WTC11 (cell line): ENCODE data around the gene PCK2. TPM values are rescaled to one million over a fixed set of nuclear protein-coding genes. Genes with fewer than 3 reads are reported as not detected.
A peak's percentile ranks its signal among the peaks of the same experiment; 100 is the strongest.

ENCODE experiments used
- ATAC-seq: fragments of 200-7000 bp; cut with Tn5 transposase; 2 replicates; pipeline ENCODE4 v1.10.0; 2021; ENCODE audit warnings: mild to moderate bottlenecking, moderate library complexity
- CTCF ChIA-PET: fragments of 300-600 bp; sonication (Branson Sonifier 250); formaldehyde crosslinking; loops from one replicate; lab custom pipeline; 2021; ENCODE audit warnings: antibody characterized with exemption; lab: Charles Lee
- POLR2A ChIA-PET: fragments of 350-600 bp; sonication (Branson Sonifier 250); formaldehyde crosslinking; loops from one replicate; lab custom pipeline; 2021; ENCODE audit warnings: antibody characterized with exemption; lab: Charles Lee
- DNase-seq: peaks from one replicate; pipeline ENCODE4 v3.0.0; 2021; ENCODE audit warnings: low spot score
- H3K27ac Mint-ChIP-seq: 2 replicates; pipeline ENCODE4 v1.8.0; 2021; ENCODE audit warnings: mixed read lengths
- H3K27me3 Mint-ChIP-seq: 2 replicates; pipeline ENCODE4 v1.8.0; 2021; ENCODE audit warnings: low read depth, mild to moderate bottlenecking, moderate library complexity, mixed read lengths
- H3K36me3 Mint-ChIP-seq: 2 replicates; pipeline ENCODE4 v1.8.0; 2021; ENCODE audit warnings: mixed read lengths
- H3K4me1 Mint-ChIP-seq: 2 replicates; pipeline ENCODE4 v1.8.0; 2022; ENCODE audit warnings: mixed read lengths
- H3K4me3 Mint-ChIP-seq: 2 replicates; pipeline ENCODE4 v1.8.0; 2021; ENCODE audit warnings: mild to moderate bottlenecking, moderate library complexity, mixed read lengths
- H3K9me3 Mint-ChIP-seq: 2 replicates; pipeline ENCODE4 v1.8.0; 2021; ENCODE audit warnings: mixed read lengths
- ATF1 ChIP-seq: sonication (generic); formaldehyde crosslinking; IDR thresholded peaks from 2 replicates; pipeline ENCODE4 v1.8.1; 2023; ENCODE audit warnings: mild to moderate bottlenecking, moderate library complexity, missing genetic modification reagents
- CBFB ChIP-seq: sonication (generic); formaldehyde crosslinking; IDR thresholded peaks from 2 replicates; pipeline ENCODE4 v1.8.1; 2022; ENCODE audit warnings: mild to moderate bottlenecking, low read depth, missing genetic modification reagents
- ELF4 ChIP-seq: sonication (generic); formaldehyde crosslinking; IDR thresholded peaks from 2 replicates; pipeline ENCODE4 v1.8.1; 2022; ENCODE audit warnings: low read depth, mild to moderate bottlenecking, moderate library complexity, missing genetic modification reagents
- GRHL2 ChIP-seq: fragments of 250-450 bp; sonication (Bioruptor Pico); IDR thresholded peaks from 2 replicates; pipeline ENCODE4 v1.8.0; 2022; ENCODE audit warnings: mild to moderate bottlenecking, moderate library complexity; ENCODE audit not compliant: insufficient replicate concordance, severe bottlenecking
- HMGA2 ChIP-seq: fragments of 250-450 bp; sonication (Bioruptor Pico); IDR thresholded peaks from 2 replicates; pipeline ENCODE4 v1.4.0; 2021; ENCODE audit warnings: mild to moderate bottlenecking, moderate library complexity
- IRF2 ChIP-seq: sonication (generic); formaldehyde crosslinking; IDR thresholded peaks from 2 replicates; pipeline ENCODE4 v1.8.0; 2022; ENCODE audit warnings: low read depth, missing genetic modification reagents, borderline replicate concordance
- NR3C1 ChIP-seq: sonication (generic); formaldehyde crosslinking; conservative IDR thresholded peaks from 2 replicates; pipeline ENCODE4 v1.8.1; 2023; ENCODE audit warnings: low read depth, mild to moderate bottlenecking, missing genetic modification reagents
- SMAD3 ChIP-seq: sonication (generic); formaldehyde crosslinking; IDR thresholded peaks from 2 replicates; pipeline ENCODE4 v1.8.0; 2022; ENCODE audit warnings: missing genetic modification reagents, mild to moderate bottlenecking, borderline replicate concordance
- TCF7 ChIP-seq: sonication (generic); formaldehyde crosslinking; IDR thresholded peaks from 2 replicates; pipeline ENCODE4 v1.8.0; 2022; ENCODE audit warnings: mild to moderate bottlenecking, low read depth, missing genetic modification reagents, moderate library complexity
- ZNF219 ChIP-seq: sonication (generic); formaldehyde crosslinking; IDR thresholded peaks from 2 replicates; pipeline ENCODE4 v1.8.0; 2023; ENCODE audit warnings: missing genetic modification reagents, mild to moderate bottlenecking, borderline replicate concordance
- ZNF671 ChIP-seq: fragments of 250-450 bp; sonication (Bioruptor Pico); IDR thresholded peaks from 2 replicates; pipeline ENCODE4 v1.8.0; 2021; ENCODE audit warnings: mild to moderate bottlenecking
- total RNA-seq: library from RNA; stranded (reverse); gene quantifications from 3 replicates; pipeline ENCODE4 v1.2.3, GENCODE V29; 2021
- TF ChIP-seq, protein P1 (sequence below): fragments of 250-450 bp; sonication (Bioruptor Pico); IDR thresholded peaks from 2 replicates; pipeline ENCODE4 v1.9.0; 2021; ENCODE audit warnings: mild to moderate bottlenecking
- TF ChIP-seq, protein P2 (sequence below): sonication (generic); formaldehyde crosslinking; IDR thresholded peaks from 2 replicates; pipeline ENCODE4 v1.8.1; 2023; ENCODE audit warnings: mild to moderate bottlenecking, missing genetic modification reagents, moderate library complexity
- TF ChIP-seq, protein P3 (sequence below): sonication (generic); formaldehyde crosslinking; IDR thresholded peaks from 2 replicates; pipeline ENCODE4 v1.8.1; 2023; ENCODE audit warnings: mild to moderate bottlenecking, missing genetic modification reagents
- TF ChIP-seq, protein P4 (sequence below): sonication (generic); formaldehyde crosslinking; IDR thresholded peaks from 2 replicates; pipeline ENCODE4 v1.8.1; 2022; ENCODE audit warnings: low read depth, missing genetic modification reagents, borderline replicate concordance
- TF ChIP-seq, protein P5 (sequence below): sonication (generic); formaldehyde crosslinking; IDR thresholded peaks from 2 replicates; pipeline ENCODE4 v1.8.0; 2022; ENCODE audit warnings: mild to moderate bottlenecking, missing genetic modification reagents
- TF ChIP-seq, protein P6 (sequence below): sonication (generic); formaldehyde crosslinking; conservative IDR thresholded peaks from 2 replicates; pipeline ENCODE4 v1.8.1; 2022; ENCODE audit warnings: mild to moderate bottlenecking, missing genetic modification reagents
- TF ChIP-seq, protein P7 (sequence below): sonication (generic); formaldehyde crosslinking; conservative IDR thresholded peaks from 2 replicates; pipeline ENCODE4 v1.8.1; 2023; ENCODE audit warnings: mild to moderate bottlenecking, low read depth, missing genetic modification reagents, moderate library complexity

The PCK2 gene
- total RNA-seq, 1 experiment from 2014 or later = 67.0 TPM

DNA sequence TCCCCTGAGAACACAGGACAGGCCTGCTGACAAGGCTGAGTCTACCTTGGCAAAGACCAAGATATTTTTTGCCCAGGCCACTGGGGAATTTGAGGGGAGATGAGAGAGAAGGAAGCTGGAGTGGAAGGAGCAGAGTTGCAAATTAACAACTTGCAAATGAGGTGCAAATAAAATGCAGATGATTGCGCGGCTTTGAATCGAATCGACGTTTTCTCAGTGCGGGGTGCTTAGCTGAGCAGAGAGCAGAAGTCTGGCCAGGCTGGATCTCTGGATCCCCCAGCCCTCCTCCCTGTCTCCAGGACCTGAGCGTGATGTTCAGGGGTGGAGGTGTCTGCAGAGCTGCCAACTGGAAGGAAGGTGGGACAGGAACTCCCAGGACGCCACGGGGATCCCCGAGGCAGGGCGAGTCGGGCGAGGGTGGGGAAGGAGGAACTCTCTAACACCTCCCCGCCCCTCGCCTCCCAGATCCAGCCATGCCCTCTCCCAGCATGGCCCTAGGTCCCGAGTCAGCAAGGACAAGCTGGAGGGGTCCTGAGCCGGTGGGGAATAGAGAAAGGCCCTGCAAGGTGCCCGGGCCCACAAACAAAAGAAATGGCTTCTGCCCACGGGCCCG, 42.8 kb upstream of the PCK2 start:
- peak; percentile 35 for DNase-seq
- ChIA-PET CTCF (interaction anchor here (0.8 to 4.3 kb wide), 13 partner anchors 13 to 419 kb away, joined by 3 to 25 read pairs (median 7); partner anchors contain the start of genes DCAF11, IRF9, NRL and PCK2), POLR2A (interaction anchor here (0.6 to 2.4 kb wide), 8 partner anchors 10 to 90 kb away, joined by 3 to 17 read pairs (median 5); partner anchors contain the start of genes DCAF11, EMC9, NRL and PCK2)
- peak overlapping the region; percentile 58 for H3K27ac Mint-ChIP-seq
- H3K4me1 Mint-ChIP-seq = peaks cover 18% of the 10 kb centered on the region
- no peaks in the 10 kb centered on the region for H3K36me3 Mint-ChIP-seq
- TF ChIP-seq, protein P1, sequence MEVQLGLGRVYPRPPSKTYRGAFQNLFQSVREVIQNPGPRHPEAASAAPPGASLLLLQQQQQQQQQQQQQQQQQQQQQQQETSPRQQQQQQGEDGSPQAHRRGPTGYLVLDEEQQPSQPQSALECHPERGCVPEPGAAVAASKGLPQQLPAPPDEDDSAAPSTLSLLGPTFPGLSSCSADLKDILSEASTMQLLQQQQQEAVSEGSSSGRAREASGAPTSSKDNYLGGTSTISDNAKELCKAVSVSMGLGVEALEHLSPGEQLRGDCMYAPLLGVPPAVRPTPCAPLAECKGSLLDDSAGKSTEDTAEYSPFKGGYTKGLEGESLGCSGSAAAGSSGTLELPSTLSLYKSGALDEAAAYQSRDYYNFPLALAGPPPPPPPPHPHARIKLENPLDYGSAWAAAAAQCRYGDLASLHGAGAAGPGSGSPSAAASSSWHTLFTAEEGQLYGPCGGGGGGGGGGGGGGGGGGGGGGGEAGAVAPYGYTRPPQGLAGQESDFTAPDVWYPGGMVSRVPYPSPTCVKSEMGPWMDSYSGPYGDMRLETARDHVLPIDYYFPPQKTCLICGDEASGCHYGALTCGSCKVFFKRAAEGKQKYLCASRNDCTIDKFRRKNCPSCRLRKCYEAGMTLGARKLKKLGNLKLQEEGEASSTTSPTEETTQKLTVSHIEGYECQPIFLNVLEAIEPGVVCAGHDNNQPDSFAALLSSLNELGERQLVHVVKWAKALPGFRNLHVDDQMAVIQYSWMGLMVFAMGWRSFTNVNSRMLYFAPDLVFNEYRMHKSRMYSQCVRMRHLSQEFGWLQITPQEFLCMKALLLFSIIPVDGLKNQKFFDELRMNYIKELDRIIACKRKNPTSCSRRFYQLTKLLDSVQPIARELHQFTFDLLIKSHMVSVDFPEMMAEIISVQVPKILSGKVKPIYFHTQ = no peak
- 0 out of 2 replicates have a peak, but pooled peaks have one; percentile 18 for TF ChIP-seq CBFB (CRISPR knock-in tag)
- TF ChIP-seq, all 79 proteins: peak for 1
- Mint-ChIP-seq H3K4me3 (peak overlapping the region; percentile 76), H3K9me3 (no peaks in the 10 kb centered on the region), H3K27me3 (peaks cover 5% of the 10 kb centered on the region)
- peak; percentile 48 for ATAC-seq

DNA sequence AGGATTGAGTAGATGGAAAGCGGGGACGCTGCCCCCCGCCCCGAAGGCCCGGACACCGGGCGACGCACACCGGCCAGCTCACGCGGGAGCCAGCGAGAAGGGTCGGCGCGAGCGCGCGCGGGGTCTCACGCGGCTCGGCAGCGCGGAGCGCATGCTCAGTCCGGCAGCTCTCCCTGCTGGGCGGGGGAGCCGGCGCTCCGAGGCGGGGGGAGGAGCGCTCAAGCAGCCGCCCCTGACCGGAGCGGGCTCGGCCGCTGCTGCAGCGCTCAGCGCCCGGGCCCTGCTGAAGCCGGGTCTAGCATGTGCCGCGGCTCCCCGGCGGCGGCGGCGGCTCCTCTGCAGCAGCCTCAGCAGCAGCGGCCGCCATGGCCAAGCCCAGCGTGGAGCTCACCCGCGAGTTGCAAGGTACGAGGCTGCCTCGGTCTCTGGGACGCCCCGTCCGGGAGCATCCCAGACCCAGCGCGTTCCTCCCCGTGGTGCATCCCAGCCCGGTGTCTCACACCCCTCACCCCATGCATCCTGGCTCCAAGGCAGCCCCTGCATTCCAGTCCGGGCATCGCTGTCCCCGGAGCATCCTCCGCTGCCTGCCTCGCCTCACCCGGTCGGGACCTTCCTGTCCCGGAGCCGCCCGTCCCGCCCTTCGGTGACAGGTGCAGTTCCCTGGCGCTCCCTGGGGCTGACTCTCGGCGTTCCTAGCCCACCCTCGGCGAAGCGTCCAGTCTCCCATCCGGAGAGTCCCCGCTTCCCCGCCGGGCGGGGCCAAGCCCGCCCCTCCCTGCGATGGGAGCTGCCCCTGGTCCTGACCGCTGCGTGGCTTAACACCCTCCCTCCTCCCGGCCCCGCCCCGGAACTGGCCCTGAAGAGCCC, 42.1 kb upstream of the PCK2 start, which contains the start of gene CARMIL3:
Gene CARMIL3 (plus strand): TSS at position 221 of the 867 bp plus-strand sequence. CDS start 145 bp downstream, at position 366.
- DNase-seq = peak; percentile 85
- peak; percentile 81 for ATAC-seq
- POLR2A ChIA-PET = interaction anchor here (0.5 to 2.4 kb wide), 12 partner anchors 9 to 961 kb away, joined by 3 to 17 read pairs (median 4); partner anchors contain the start of genes CHMP4A, DCAF11, EMC9 and NRL
- Mint-ChIP-seq H3K4me3 (peak within 1 kb of the TSS; percentile 76), H3K27ac (peak within 1 kb of the TSS; percentile 58), H3K4me1 (peaks cover 18% of the 10 kb centered on the region), H3K9me3 (no peaks in the 10 kb centered on the region), H3K27me3 (peaks cover 3% of the 10 kb centered on the region), H3K36me3 (no peaks in the 10 kb centered on the region)
- CTCF ChIA-PET = interaction anchor here (0.8 to 4.3 kb wide), 15 partner anchors 14 to 420 kb away, joined by 3 to 25 read pairs (median 7); partner anchors contain the start of genes DCAF11, DHRS4L2, IRF9 and NRL
- TF ChIP-seq, protein P2, sequence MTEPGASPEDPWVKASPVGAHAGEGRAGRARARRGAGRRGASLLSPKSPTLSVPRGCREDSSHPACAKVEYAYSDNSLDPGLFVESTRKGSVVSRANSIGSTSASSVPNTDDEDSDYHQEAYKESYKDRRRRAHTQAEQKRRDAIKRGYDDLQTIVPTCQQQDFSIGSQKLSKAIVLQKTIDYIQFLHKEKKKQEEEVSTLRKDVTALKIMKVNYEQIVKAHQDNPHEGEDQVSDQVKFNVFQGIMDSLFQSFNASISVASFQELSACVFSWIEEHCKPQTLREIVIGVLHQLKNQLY = no peak
- no peak for TF ChIP-seq ZNF671 (CRISPR knock-in tag)
- TF ChIP-seq, protein P3, sequence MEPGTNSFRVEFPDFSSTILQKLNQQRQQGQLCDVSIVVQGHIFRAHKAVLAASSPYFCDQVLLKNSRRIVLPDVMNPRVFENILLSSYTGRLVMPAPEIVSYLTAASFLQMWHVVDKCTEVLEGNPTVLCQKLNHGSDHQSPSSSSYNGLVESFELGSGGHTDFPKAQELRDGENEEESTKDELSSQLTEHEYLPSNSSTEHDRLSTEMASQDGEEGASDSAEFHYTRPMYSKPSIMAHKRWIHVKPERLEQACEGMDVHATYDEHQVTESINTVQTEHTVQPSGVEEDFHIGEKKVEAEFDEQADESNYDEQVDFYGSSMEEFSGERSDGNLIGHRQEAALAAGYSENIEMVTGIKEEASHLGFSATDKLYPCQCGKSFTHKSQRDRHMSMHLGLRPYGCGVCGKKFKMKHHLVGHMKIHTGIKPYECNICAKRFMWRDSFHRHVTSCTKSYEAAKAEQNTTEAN (CRISPR knock-in tag) = no peak
- no peak for TF ChIP-seq HMGA2 (CRISPR knock-in tag)
- TF ChIP-seq SMAD3 (CRISPR knock-in tag) = 0 out of 2 replicates have a peak, but pooled peaks have one; percentile 49
- TF ChIP-seq IRF2 (CRISPR knock-in tag) = no peak
- no peak for TF ChIP-seq ATF1 (CRISPR knock-in tag)
- peak; percentile 62; the same call in 1 of the 2 replicates for TF ChIP-seq ZNF219 (CRISPR knock-in tag)
- TF ChIP-seq, protein P4, sequence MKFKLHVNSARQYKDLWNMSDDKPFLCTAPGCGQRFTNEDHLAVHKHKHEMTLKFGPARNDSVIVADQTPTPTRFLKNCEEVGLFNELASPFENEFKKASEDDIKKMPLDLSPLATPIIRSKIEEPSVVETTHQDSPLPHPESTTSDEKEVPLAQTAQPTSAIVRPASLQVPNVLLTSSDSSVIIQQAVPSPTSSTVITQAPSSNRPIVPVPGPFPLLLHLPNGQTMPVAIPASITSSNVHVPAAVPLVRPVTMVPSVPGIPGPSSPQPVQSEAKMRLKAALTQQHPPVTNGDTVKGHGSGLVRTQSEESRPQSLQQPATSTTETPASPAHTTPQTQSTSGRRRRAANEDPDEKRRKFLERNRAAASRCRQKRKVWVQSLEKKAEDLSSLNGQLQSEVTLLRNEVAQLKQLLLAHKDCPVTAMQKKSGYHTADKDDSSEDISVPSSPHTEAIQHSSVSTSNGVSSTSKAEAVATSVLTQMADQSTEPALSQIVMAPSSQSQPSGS (CRISPR knock-in tag) = no peak
- no peak for TF ChIP-seq ELF4
- TF ChIP-seq, protein P5, sequence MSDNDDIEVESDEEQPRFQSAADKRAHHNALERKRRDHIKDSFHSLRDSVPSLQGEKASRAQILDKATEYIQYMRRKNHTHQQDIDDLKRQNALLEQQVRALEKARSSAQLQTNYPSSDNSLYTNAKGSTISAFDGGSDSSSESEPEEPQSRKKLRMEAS (CRISPR knock-in tag) = peak; percentile 67
- TF ChIP-seq GRHL2 (CRISPR knock-in tag) = no peak
- TF ChIP-seq, protein P6, sequence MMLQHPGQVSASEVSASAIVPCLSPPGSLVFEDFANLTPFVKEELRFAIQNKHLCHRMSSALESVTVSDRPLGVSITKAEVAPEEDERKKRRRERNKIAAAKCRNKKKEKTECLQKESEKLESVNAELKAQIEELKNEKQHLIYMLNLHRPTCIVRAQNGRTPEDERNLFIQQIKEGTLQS (CRISPR knock-in tag) = no peak
- TF ChIP-seq, protein P7, sequence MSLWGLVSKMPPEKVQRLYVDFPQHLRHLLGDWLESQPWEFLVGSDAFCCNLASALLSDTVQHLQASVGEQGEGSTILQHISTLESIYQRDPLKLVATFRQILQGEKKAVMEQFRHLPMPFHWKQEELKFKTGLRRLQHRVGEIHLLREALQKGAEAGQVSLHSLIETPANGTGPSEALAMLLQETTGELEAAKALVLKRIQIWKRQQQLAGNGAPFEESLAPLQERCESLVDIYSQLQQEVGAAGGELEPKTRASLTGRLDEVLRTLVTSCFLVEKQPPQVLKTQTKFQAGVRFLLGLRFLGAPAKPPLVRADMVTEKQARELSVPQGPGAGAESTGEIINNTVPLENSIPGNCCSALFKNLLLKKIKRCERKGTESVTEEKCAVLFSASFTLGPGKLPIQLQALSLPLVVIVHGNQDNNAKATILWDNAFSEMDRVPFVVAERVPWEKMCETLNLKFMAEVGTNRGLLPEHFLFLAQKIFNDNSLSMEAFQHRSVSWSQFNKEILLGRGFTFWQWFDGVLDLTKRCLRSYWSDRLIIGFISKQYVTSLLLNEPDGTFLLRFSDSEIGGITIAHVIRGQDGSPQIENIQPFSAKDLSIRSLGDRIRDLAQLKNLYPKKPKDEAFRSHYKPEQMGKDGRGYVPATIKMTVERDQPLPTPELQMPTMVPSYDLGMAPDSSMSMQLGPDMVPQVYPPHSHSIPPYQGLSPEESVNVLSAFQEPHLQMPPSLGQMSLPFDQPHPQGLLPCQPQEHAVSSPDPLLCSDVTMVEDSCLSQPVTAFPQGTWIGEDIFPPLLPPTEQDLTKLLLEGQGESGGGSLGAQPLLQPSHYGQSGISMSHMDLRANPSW (CRISPR knock-in tag) = no peak
- no peak for TF ChIP-seq TCF7 (CRISPR knock-in tag)
- no peak for TF ChIP-seq NR3C1 (CRISPR knock-in tag)
